GM12801 (cell line): ENCODE data around the gene EIF4E.

Source experiments
- TF ChIP-seq, protein P1 (sequence below): IDR thresholded peaks from one replicate; pipeline ENCODE4 v1.5.1; 2011; ENCODE audit warnings: control low read depth; ENCODE audit not compliant: insufficient read length; ENCODE audit errors: extremely low read depth

Gene EIF4E

DNA sequence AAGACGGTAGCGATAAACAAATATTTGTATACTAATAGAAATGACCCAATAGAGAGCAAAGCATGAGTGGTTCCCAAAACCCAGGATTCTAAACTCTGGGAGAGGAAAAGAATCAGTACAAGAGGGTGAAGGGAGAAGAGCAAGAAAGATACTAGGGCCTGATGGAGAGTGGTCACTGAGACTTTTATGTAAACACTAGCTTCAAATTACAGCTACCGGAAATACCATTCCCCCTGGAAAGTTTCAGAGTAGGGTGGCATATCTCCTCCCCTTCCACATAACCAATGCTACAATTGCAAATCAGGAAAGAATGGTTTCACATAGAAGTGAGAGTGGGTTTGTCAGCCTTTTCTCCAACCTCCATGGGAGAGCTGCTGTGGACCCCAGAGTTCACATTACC is 77.1 kb downstream of the EIF4E start:
- TF ChIP-seq, protein P1, sequence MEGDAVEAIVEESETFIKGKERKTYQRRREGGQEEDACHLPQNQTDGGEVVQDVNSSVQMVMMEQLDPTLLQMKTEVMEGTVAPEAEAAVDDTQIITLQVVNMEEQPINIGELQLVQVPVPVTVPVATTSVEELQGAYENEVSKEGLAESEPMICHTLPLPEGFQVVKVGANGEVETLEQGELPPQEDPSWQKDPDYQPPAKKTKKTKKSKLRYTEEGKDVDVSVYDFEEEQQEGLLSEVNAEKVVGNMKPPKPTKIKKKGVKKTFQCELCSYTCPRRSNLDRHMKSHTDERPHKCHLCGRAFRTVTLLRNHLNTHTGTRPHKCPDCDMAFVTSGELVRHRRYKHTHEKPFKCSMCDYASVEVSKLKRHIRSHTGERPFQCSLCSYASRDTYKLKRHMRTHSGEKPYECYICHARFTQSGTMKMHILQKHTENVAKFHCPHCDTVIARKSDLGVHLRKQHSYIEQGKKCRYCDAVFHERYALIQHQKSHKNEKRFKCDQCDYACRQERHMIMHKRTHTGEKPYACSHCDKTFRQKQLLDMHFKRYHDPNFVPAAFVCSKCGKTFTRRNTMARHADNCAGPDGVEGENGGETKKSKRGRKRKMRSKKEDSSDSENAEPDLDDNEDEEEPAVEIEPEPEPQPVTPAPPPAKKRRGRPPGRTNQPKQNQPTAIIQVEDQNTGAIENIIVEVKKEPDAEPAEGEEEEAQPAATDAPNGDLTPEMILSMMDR = no peak

DNA sequence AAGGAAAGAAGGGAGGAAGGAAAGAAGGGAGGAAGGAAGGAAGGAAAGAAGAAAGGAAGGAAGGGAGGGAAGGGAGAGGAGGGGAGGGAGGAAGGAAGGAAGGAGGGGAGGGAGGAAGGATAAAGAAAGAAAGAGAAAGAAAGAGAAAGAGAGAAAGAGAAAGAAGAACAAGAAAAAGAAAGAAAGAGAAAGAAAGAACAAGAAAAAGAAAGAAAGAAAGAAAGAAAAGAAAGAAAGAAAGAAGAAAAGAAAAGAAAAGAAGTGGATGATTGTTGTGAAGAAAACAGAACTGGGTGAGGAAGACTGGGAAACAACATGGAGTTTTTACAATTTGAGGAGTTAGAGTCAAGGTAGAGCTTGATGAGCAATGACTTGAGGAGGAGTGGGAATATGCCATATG is 78.0 kb downstream of the EIF4E start:
- TF ChIP-seq, protein P1 = no peak

DNA sequence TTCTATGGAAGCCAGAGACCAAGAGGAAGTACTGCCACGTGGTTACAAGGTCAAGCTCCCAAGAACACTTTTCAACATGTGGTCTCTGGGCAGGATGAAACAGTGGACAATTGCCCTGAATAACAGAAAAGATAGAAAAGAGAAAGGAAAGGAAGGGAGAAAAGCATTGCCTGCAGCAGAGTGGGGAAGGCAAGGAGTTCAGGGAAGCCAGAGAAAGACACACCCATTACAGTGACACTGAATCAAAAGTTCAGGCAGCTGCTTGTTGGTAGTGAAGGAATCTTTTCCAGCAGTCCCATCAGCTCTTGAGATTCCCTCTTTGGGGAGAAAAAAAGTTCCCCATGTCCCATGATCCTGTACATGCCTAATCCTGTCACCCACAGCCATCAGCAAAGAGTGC is 80.5 kb downstream of the EIF4E start:
- TF ChIP-seq, protein P1 = no peak

DNA sequence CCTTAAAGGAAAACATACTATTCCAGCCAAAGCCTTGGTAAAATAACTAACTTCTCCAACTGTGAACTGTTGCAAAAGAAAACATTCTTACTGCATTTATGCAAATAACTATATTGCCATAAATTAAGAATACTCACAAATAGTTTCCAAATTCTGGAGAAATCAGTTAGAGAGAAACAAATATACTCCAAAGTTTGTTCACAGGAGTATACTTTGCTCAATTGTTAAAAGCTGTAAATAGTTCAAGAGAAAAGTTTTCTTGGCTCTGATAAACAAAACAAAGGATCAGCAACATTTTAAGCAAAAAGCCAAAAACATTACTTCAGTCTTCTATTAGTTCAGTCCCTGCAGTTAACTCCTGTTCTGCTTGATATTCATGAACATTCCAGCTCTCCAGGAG is 83.0 kb downstream of the EIF4E start:
- TF ChIP-seq, protein P1 = no peak

DNA sequence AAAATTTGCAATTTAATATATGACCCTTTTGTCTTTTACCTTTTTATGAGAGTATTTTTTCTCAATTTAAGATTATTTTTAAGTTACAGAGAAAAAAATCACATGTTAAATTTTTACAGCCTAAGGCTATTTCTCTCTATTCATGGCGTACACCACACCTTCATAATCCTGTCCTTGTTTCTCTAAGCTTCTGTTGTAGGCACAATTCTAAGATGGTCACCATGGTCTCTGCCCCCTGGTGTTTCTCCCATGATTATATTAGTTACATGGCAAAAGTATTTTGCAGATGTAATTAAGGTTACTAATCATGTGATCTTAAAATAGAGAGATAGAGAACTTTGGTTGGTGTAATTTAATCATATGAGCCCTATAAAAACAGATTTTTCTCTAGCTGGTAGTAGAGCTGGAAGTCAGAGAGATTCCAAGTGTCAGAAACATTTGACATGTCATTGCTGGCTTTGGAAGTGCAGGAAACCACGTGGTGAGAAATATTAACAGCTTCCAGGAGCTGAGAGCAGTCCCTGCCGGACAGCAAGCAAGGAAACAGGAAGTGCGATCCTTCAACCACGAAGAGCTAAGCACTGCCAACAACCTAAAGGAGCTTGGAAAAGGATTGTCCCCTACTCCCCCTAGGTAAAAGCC is 89.8 kb downstream of the EIF4E start:
- TF ChIP-seq, protein P1 = no peak

DNA sequence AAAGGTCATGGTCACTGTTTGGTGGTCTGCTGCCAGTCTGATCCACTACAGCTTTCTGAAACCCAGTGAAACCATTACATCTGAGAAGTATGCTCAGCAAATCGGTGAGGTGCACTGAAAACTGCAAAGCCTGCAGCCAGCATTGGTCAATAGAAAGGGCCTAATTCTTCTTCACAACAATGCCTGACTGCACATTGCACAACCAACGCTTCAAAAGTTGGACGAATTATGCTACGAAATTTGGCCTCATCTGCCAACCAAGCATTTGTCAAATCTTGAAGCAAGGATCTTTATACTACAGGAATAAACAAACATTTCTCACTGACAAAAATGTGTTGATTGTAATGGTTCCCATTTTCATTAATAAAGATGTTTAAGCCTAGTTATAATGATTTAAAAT is 90.4 kb downstream of the EIF4E start:
- TF ChIP-seq, protein P1 = no peak

DNA sequence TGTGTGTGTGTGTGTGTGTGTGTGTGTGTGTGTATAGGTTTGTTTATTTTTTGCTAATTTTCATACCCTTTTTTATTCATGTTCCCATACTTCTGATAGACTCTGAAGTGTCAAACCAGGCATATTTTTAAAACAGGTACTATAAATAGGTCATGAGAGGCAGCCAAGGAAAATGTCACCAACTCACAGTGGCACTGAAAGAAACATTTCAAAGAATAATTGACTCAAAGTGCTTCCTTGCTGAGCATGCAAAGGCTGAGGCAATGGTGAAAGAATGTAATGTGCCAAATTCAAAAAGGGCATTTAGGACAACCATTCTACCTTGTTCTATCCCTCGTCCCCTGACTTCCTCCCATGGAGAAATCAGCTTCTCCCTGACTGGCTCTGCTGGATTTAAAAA is 95.5 kb downstream of the EIF4E start:
- TF ChIP-seq, protein P1 = no peak
